Measurements from ENCODE around the gene MSANTD2. TPM values are rescaled to one million over a fixed set of nuclear protein-coding genes. Genes with fewer than 3 reads are reported as not detected.

Gene MSANTD2
- polyA plus RNA-seq, 3 donors = 1.2 to 5.8 (median 1.8) TPM

- Histone ChIP-seq H3K9ac (ENCODE audit: insufficient read depth, low read length, poor library complexity, severe bottlenecking) (no peak overlapping the region), H3K36me3 (replicated peaks in 1 of 2; ENCODE audit: control insufficient read depth in 1 of 2, insufficient read depth in 2 of 2, low read length in 2 of 2) (no peaks in the 10 kb centered on the region), H2AFZ (ENCODE audit: insufficient read depth, low read depth, low read length, poor library complexity, severe bottlenecking) (no peak overlapping the region), H4K20me1 (ENCODE audit: insufficient read depth, low read length) (no peaks in the 10 kb centered on the region), H3K4me1 (ENCODE audit: control insufficient read depth in 1 of 2, insufficient read depth in 2 of 2, low read length in 2 of 2) (no peaks in the 10 kb centered on the region), H3K4me3 (replicated peaks in 1 of 3; ENCODE audit: low read depth in 2 of 3, low read length in 3 of 3) (no peak overlapping the region), H3K9me3 (replicated peaks in 1 of 2; ENCODE audit: control insufficient read depth in 1 of 2, insufficient read depth in 1 of 2, low read length in 2 of 2) (no peaks in the 10 kb centered on the region), H3K79me2 (ENCODE audit: insufficient read depth, low read length) (no peaks in the 10 kb centered on the region), H3K27me3 (ENCODE audit: control insufficient read depth in 2 of 2, insufficient read depth in 2 of 2, low read length in 2 of 2) (peaks cover 11% of the 10 kb centered on the region in 2 donors), H3K4me2 (replicated peaks; ENCODE audit: extremely low read depth, low read length, poor library complexity, severe bottlenecking) (no peak overlapping the region), H3K27ac (ENCODE audit: low read depth in 1 of 2, low read length in 2 of 2) (no peak overlapping the region)
- no peak for TF ChIP-seq CTCF (IDR thresholded peaks at IDR 0.05)
- Mint-ChIP-seq H3K27me3 (ENCODE audit: low read depth in 3 of 3) (peaks cover 10 to 33% (median 11%) of the 10 kb centered on the region in 3 donors), H3K27ac (no peak overlapping the region), H3K4me1 (no peaks in the 10 kb centered on the region), H3K9me3 (peaks cover 0 to 2% (median 0%) of the 10 kb centered on the region in 7 donors), H3K4me3 (no peak overlapping the region), H3K36me3 (no peaks in the 10 kb centered on the region)
- 100% methylated on average over 2 of the region's 3 CpGs for WGBS (ENCODE audit: insufficient coverage)
- intact Hi-C loops (cut with micrococcal nuclease) = no loop called here
- DNase-seq = no peak
These were observed 30.5 kb upstream of the MSANTD2 start for GRCh38 chr11:124830749-124831148.

GRCh38 chr11:124829986-124830385 is 29.8 kb upstream of the MSANTD2 start:
- DNase-seq = no peak
- H3K4me1 Mint-ChIP-seq = no peaks in the 10 kb centered on the region
- H3K9me3 Mint-ChIP-seq = peaks cover 0 to 2% (median 0%) of the 10 kb centered on the region in 7 donors
- no peaks in the 10 kb centered on the region for H3K79me2 ChIP-seq (ENCODE audit: insufficient read depth, low read length)
- no CpG with 5 or more reads among the region's 3 CpGs for WGBS (ENCODE audit: insufficient coverage)
- H3K27ac ChIP-seq (ENCODE audit: low read depth in 1 of 2, low read length in 2 of 2) = no peak overlapping the region
- H4K20me1 ChIP-seq (ENCODE audit: insufficient read depth, low read length) = no peaks in the 10 kb centered on the region
- H3K9ac ChIP-seq (ENCODE audit: insufficient read depth, low read length, poor library complexity, severe bottlenecking) = no peak overlapping the region
- no peak overlapping the region for H2AFZ ChIP-seq (ENCODE audit: insufficient read depth, low read depth, low read length, poor library complexity, severe bottlenecking)
- H3K4me1 ChIP-seq (ENCODE audit: control insufficient read depth in 1 of 2, insufficient read depth in 2 of 2, low read length in 2 of 2) = no peaks in the 10 kb centered on the region
- intact Hi-C loops (cut with micrococcal nuclease) = no loop called here
- no peaks in the 10 kb centered on the region for H3K36me3 ChIP-seq (replicated peaks in 1 of 2; ENCODE audit: control insufficient read depth in 1 of 2, insufficient read depth in 2 of 2, low read length in 2 of 2)
- H3K27ac Mint-ChIP-seq = no peak overlapping the region
- H3K4me3 ChIP-seq (replicated peaks in 1 of 3; ENCODE audit: low read depth in 2 of 3, low read length in 3 of 3) = no peak overlapping the region
- no peaks in the 10 kb centered on the region for H3K36me3 Mint-ChIP-seq
- H3K4me2 ChIP-seq (replicated peaks; ENCODE audit: extremely low read depth, low read length, poor library complexity, severe bottlenecking) = no peak overlapping the region
- peaks cover 9 to 11% of the 10 kb centered on the region in 2 donors for H3K27me3 ChIP-seq (ENCODE audit: control insufficient read depth in 2 of 2, insufficient read depth in 2 of 2, low read length in 2 of 2)
- H3K9me3 ChIP-seq (replicated peaks in 1 of 2; ENCODE audit: control insufficient read depth in 1 of 2, insufficient read depth in 1 of 2, low read length in 2 of 2) = no peaks in the 10 kb centered on the region
- no peak for TF ChIP-seq CTCF (IDR thresholded peaks at IDR 0.05)
- H3K4me3 Mint-ChIP-seq = no peak overlapping the region
- peaks cover 7 to 25% (median 11%) of the 10 kb centered on the region in 3 donors for H3K27me3 Mint-ChIP-seq (ENCODE audit: low read depth in 3 of 3)
